ENCODE results near the gene MGME1.

The MGME1 gene

GRCh38 chr20:17953935-17954334, 14.9 kb upstream of the MGME1 start:
- Histone ChIP-seq H3K36me3 (ENCODE audit: low read depth) (peaks cover 100% of the 10 kb centered on the region), H3K27me3 (ENCODE audit: insufficient read depth, poor library complexity, severe bottlenecking) (no peaks in the 10 kb centered on the region), H3K4me3 (ENCODE audit: severe bottlenecking) (no peak overlapping the region), H3K9me3 (ENCODE audit: severe bottlenecking) (no peaks in the 10 kb centered on the region), H3K4me1 (ENCODE audit: insufficient read depth, poor library complexity, severe bottlenecking) (peaks cover 4% of the 10 kb centered on the region), H3K27ac (ENCODE audit: poor library complexity, severe bottlenecking) (no peak overlapping the region)
- no peak for TF ChIP-seq CTCF (IDR thresholded peaks at IDR 0.05; ENCODE audit: poor library complexity, severe bottlenecking)
- ATAC-seq (ENCODE audit: low read depth) (no peak), DNase-seq (ENCODE audit: low spot score) (no peak)

GRCh38 chr20:17955302-17955701, 13.5 kb upstream of the MGME1 start:
- ATAC-seq (ENCODE audit: low read depth) (no peak), DNase-seq (ENCODE audit: low spot score) (no peak)
- no peak overlapping the region for H3K27ac ChIP-seq (ENCODE audit: poor library complexity, severe bottlenecking)
- H3K27me3 ChIP-seq (ENCODE audit: insufficient read depth, poor library complexity, severe bottlenecking) = no peaks in the 10 kb centered on the region
- no peak overlapping the region for H3K4me3 ChIP-seq (ENCODE audit: severe bottlenecking)
- peaks cover 4% of the 10 kb centered on the region for H3K4me1 ChIP-seq (ENCODE audit: insufficient read depth, poor library complexity, severe bottlenecking)
- no peak for TF ChIP-seq CTCF (IDR thresholded peaks at IDR 0.05; ENCODE audit: poor library complexity, severe bottlenecking)
- H3K9me3 ChIP-seq (ENCODE audit: severe bottlenecking) = no peaks in the 10 kb centered on the region
- H3K36me3 ChIP-seq (ENCODE audit: low read depth) = peaks cover 100% of the 10 kb centered on the region

- DNase-seq (ENCODE audit: low spot score) (no peak), ATAC-seq (ENCODE audit: low read depth) (no peak)
- TF ChIP-seq CTCF (IDR thresholded peaks at IDR 0.05; ENCODE audit: poor library complexity, severe bottlenecking) = no peak
- no peak overlapping the region for H3K27ac ChIP-seq (ENCODE audit: poor library complexity, severe bottlenecking)
- peaks cover 100% of the 10 kb centered on the region for H3K36me3 ChIP-seq (ENCODE audit: low read depth)
- no peaks in the 10 kb centered on the region for H3K27me3 ChIP-seq (ENCODE audit: insufficient read depth, poor library complexity, severe bottlenecking)
- H3K4me3 ChIP-seq (ENCODE audit: severe bottlenecking) = no peak overlapping the region
- H3K9me3 ChIP-seq (ENCODE audit: severe bottlenecking) = no peaks in the 10 kb centered on the region
- peaks cover 8% of the 10 kb centered on the region for H3K4me1 ChIP-seq (ENCODE audit: insufficient read depth, poor library complexity, severe bottlenecking)
Observed at GRCh38 chr20:17956099-17956685, 12.6 kb upstream of the MGME1 start.

- ATAC-seq (ENCODE audit: low read depth) = no peak
- TF ChIP-seq CTCF (IDR thresholded peaks at IDR 0.05; ENCODE audit: poor library complexity, severe bottlenecking) = no peak
- Histone ChIP-seq H3K27ac (ENCODE audit: poor library complexity, severe bottlenecking) (no peak overlapping the region), H3K27me3 (ENCODE audit: insufficient read depth, poor library complexity, severe bottlenecking) (no peaks in the 10 kb centered on the region), H3K4me1 (ENCODE audit: insufficient read depth, poor library complexity, severe bottlenecking) (peaks cover 18% of the 10 kb centered on the region), H3K4me3 (ENCODE audit: severe bottlenecking) (no peak overlapping the region), H3K9me3 (ENCODE audit: severe bottlenecking) (no peaks in the 10 kb centered on the region), H3K36me3 (ENCODE audit: low read depth) (peaks cover 100% of the 10 kb centered on the region)
- DNase-seq (ENCODE audit: low spot score) = no peak
Observed at GRCh38 chr20:17957505-17958363, 11.1 kb upstream of the MGME1 start.

Measured in RWPE2 (cell line).